ENCODE measurements around the gene ARL2BP.
"Not testable (repeated sequence)": the region's sequence is repeated elsewhere in the genome, so short reads cannot be mapped to it uniquely, and the experiment has no call there.

Gene ARL2BP

GRCh38 chr16:57244767-57245471, at the start of gene ARL2BP:
Gene ARL2BP (plus strand): TSS chr16:57245259. CDS start chr16:57245368, 109 bp downstream.
- Mint-ChIP-seq H3K36me3 (ENCODE audit: low read depth) (peaks cover 42% of the 10 kb centered on the region), H3K9me3 (no peaks in the 10 kb centered on the region), H3K4me3 (peak within 1 kb of the TSS; percentile 85)

GRCh38 chr16:57196286-57196685, 48.8 kb upstream of the ARL2BP start:
- DNase-seq, result no peak
- Mint-ChIP-seq H3K27ac (no peak overlapping the region), H3K9me3 (no peaks in the 10 kb centered on the region), H3K4me3 (no peak overlapping the region), H3K27me3 (no peaks in the 10 kb centered on the region), H3K4me1 (ENCODE audit: low read depth) (peaks cover 38% of the 10 kb centered on the region), H3K36me3 (ENCODE audit: low read depth) (peaks cover 22% of the 10 kb centered on the region)

More at GRCh38 chr16:57244767-57245471, at the start of gene ARL2BP:
- Mint-ChIP-seq H3K4me1 (ENCODE audit: low read depth) (peaks cover 23% of the 10 kb centered on the region), H3K27me3 (no peaks in the 10 kb centered on the region), H3K27ac (peak within 1 kb of the TSS; percentile 95)
- peak; percentile 98 for DNase-seq

GRCh38 chr16:57196753-57197152, 48.3 kb upstream of the ARL2BP start:
- DNase-seq, result no peak
- Mint-ChIP-seq H3K4me3 (no peak overlapping the region), H3K36me3 (ENCODE audit: low read depth) (peaks cover 22% of the 10 kb centered on the region), H3K27ac (no peak overlapping the region), H3K4me1 (ENCODE audit: low read depth) (peaks cover 35% of the 10 kb centered on the region), H3K9me3 (no peaks in the 10 kb centered on the region), H3K27me3 (no peaks in the 10 kb centered on the region)

- not testable (repeated sequence) for H3K27me3 Mint-ChIP-seq, H3K27ac Mint-ChIP-seq
- peaks cover 34% of the 10 kb centered on the region for H3K36me3 Mint-ChIP-seq (ENCODE audit: low read depth)
Observed at GRCh38 chr16:57200321-57200720, 44.7 kb upstream of the ARL2BP start.

GRCh38 chr16:57200926-57201325, 44.1 kb upstream of the ARL2BP start:
- H3K4me1 Mint-ChIP-seq (ENCODE audit: low read depth); H3K27me3 Mint-ChIP-seq; H3K27ac Mint-ChIP-seq; H3K4me3 Mint-ChIP-seq; DNase-seq; H3K9me3 Mint-ChIP-seq: not testable (repeated sequence)
- peaks cover 40% of the 10 kb centered on the region for H3K36me3 Mint-ChIP-seq (ENCODE audit: low read depth)

More at GRCh38 chr16:57200321-57200720, 44.7 kb upstream of the ARL2BP start:
- not testable (repeated sequence) for H3K9me3 Mint-ChIP-seq; DNase-seq; H3K4me1 Mint-ChIP-seq (ENCODE audit: low read depth); H3K4me3 Mint-ChIP-seq

GRCh38 chr16:57202095-57202886, 42.8 kb upstream of the ARL2BP start:
- peaks cover 43% of the 10 kb centered on the region for H3K36me3 Mint-ChIP-seq (ENCODE audit: low read depth)
- H3K27me3 Mint-ChIP-seq, result no peaks in the 10 kb centered on the region
- no peaks in the 10 kb centered on the region for H3K4me1 Mint-ChIP-seq (ENCODE audit: low read depth)
- H3K9me3 Mint-ChIP-seq, result no peaks in the 10 kb centered on the region
- H3K27ac Mint-ChIP-seq, result no peak overlapping the region
- no peak overlapping the region for H3K4me3 Mint-ChIP-seq
- DNase-seq, result no peak

GRCh38 chr16:57203451-57203850, 41.6 kb upstream of the ARL2BP start:
- Mint-ChIP-seq H3K27me3 (no peaks in the 10 kb centered on the region), H3K27ac (no peak overlapping the region), H3K36me3 (ENCODE audit: low read depth) (peaks cover 50% of the 10 kb centered on the region), H3K4me3 (no peak overlapping the region), H3K9me3 (no peaks in the 10 kb centered on the region), H3K4me1 (ENCODE audit: low read depth) (no peaks in the 10 kb centered on the region)
- DNase-seq, result no peak

GRCh38 chr16:57204675-57205074, 40.4 kb upstream of the ARL2BP start:
- peaks cover 56% of the 10 kb centered on the region for H3K36me3 Mint-ChIP-seq (ENCODE audit: low read depth)
- no peaks in the 10 kb centered on the region for H3K4me1 Mint-ChIP-seq (ENCODE audit: low read depth)
- H3K9me3 Mint-ChIP-seq, result no peaks in the 10 kb centered on the region
- H3K4me3 Mint-ChIP-seq, result no peak overlapping the region
- no peak overlapping the region for H3K27ac Mint-ChIP-seq
- H3K27me3 Mint-ChIP-seq, result no peaks in the 10 kb centered on the region
- no peak for DNase-seq

GRCh38 chr16:57208926-57209325, 36.1 kb upstream of the ARL2BP start:
- H3K27me3 Mint-ChIP-seq, result no peaks in the 10 kb centered on the region
- no peak overlapping the region for H3K27ac Mint-ChIP-seq
- H3K4me3 Mint-ChIP-seq, result no peak overlapping the region
- no peak for DNase-seq
- no peaks in the 10 kb centered on the region for H3K4me1 Mint-ChIP-seq (ENCODE audit: low read depth)
- no peaks in the 10 kb centered on the region for H3K9me3 Mint-ChIP-seq
- H3K36me3 Mint-ChIP-seq (ENCODE audit: low read depth), result peaks cover 88% of the 10 kb centered on the region

- no peaks in the 10 kb centered on the region for H3K4me1 Mint-ChIP-seq (ENCODE audit: low read depth)
- no peak overlapping the region for H3K4me3 Mint-ChIP-seq
- no peaks in the 10 kb centered on the region for H3K27me3 Mint-ChIP-seq
- H3K36me3 Mint-ChIP-seq (ENCODE audit: low read depth), result peaks cover 92% of the 10 kb centered on the region
- DNase-seq, result no peak
- H3K9me3 Mint-ChIP-seq, result peaks cover 4% of the 10 kb centered on the region
- H3K27ac Mint-ChIP-seq, result no peak overlapping the region
Observed at GRCh38 chr16:57209780-57210179, 35.3 kb upstream of the ARL2BP start.

- no peak overlapping the region for H3K4me3 Mint-ChIP-seq
- DNase-seq, result no peak
- no peaks in the 10 kb centered on the region for H3K27me3 Mint-ChIP-seq
- no peaks in the 10 kb centered on the region for H3K4me1 Mint-ChIP-seq (ENCODE audit: low read depth)
- no peak overlapping the region for H3K27ac Mint-ChIP-seq
- H3K36me3 Mint-ChIP-seq (ENCODE audit: low read depth), result peaks cover 94% of the 10 kb centered on the region
- peaks cover 25% of the 10 kb centered on the region for H3K9me3 Mint-ChIP-seq
Observed at GRCh38 chr16:57213462-57213861, 31.6 kb upstream of the ARL2BP start.

- H3K36me3 Mint-ChIP-seq (ENCODE audit: low read depth), result peaks cover 96% of the 10 kb centered on the region
- no peak overlapping the region for H3K27ac Mint-ChIP-seq
- H3K27me3 Mint-ChIP-seq, result no peaks in the 10 kb centered on the region
- peaks cover 26% of the 10 kb centered on the region for H3K9me3 Mint-ChIP-seq
- no peaks in the 10 kb centered on the region for H3K4me1 Mint-ChIP-seq (ENCODE audit: low read depth)
- DNase-seq, result no peak
- no peak overlapping the region for H3K4me3 Mint-ChIP-seq
Observed at GRCh38 chr16:57216968-57217367, 28.1 kb upstream of the ARL2BP start.

GRCh38 chr16:57223057-57223456, 22.0 kb upstream of the ARL2BP start:
- peaks cover 95% of the 10 kb centered on the region for H3K36me3 Mint-ChIP-seq (ENCODE audit: low read depth)
- DNase-seq, result no peak
- H3K4me3 Mint-ChIP-seq, result no peak overlapping the region
- H3K9me3 Mint-ChIP-seq, result peaks cover 2% of the 10 kb centered on the region
- no peak overlapping the region for H3K27ac Mint-ChIP-seq
- no peaks in the 10 kb centered on the region for H3K27me3 Mint-ChIP-seq
- H3K4me1 Mint-ChIP-seq (ENCODE audit: low read depth), result no peaks in the 10 kb centered on the region

- no peak overlapping the region for H3K4me3 Mint-ChIP-seq
- no peak overlapping the region for H3K27ac Mint-ChIP-seq
- peaks cover 92% of the 10 kb centered on the region for H3K36me3 Mint-ChIP-seq (ENCODE audit: low read depth)
- H3K27me3 Mint-ChIP-seq, result no peaks in the 10 kb centered on the region
- DNase-seq, result no peak
- H3K4me1 Mint-ChIP-seq (ENCODE audit: low read depth), result no peaks in the 10 kb centered on the region
- H3K9me3 Mint-ChIP-seq, result no peaks in the 10 kb centered on the region
Observed at GRCh38 chr16:57224651-57225335, 20.3 kb upstream of the ARL2BP start.

- DNase-seq, result no peak
- H3K27me3 Mint-ChIP-seq, result no peaks in the 10 kb centered on the region
- no peak overlapping the region for H3K4me3 Mint-ChIP-seq
- no peak overlapping the region for H3K27ac Mint-ChIP-seq
- H3K9me3 Mint-ChIP-seq, result no peaks in the 10 kb centered on the region
- no peaks in the 10 kb centered on the region for H3K4me1 Mint-ChIP-seq (ENCODE audit: low read depth)
- peaks cover 90% of the 10 kb centered on the region for H3K36me3 Mint-ChIP-seq (ENCODE audit: low read depth)
Observed at GRCh38 chr16:57225978-57226377, 19.1 kb upstream of the ARL2BP start.
